Gastroesophageal sphincter (tissue), 4 donors: Measurements from ENCODE around the gene MRPS11. TPM values are rescaled to one million over a fixed set of nuclear protein-coding genes. Genes with fewer than 3 reads are reported as not detected.

Experiments used
- ATAC-seq: fragments of 150-250 bp; one replicate; pipeline ENCODE4 v1.9.1; 2016; ENCODE audit warnings: mild to moderate bottlenecking, moderate library complexity
- H3K27ac ChIP-seq, 4 donors: fragments of 200-600 bp; sonication (generic) in 3 of 4; 1 replicate in 3 of 4; 2 replicates in 1 of 4; pipeline ENCODE4 v1.5.1; 2016 to 2019
- H3K27me3 ChIP-seq: fragments of 200-600 bp; sonication (generic); one replicate; pipeline ENCODE4 v1.5.1; 2019
- H3K36me3 ChIP-seq, 2 donors: fragments of 200-600 bp; sonication (generic); one replicate each; pipeline ENCODE4 v1.5.1; 2019; ENCODE audit warnings: control low read depth in 1 of 2
- H3K4me1 ChIP-seq, 3 donors: fragments of 200-600 bp; sonication (generic); 1 replicate in 2 of 3; 2 replicates in 1 of 3; pipeline ENCODE4 v1.5.1; 2016 to 2019; ENCODE audit warnings: control low read depth in 2 of 3
- H3K4me3 ChIP-seq, 2 donors: fragments of 200-600 bp; sonication (generic); one replicate each; pipeline ENCODE4 v1.5.1; 2019; ENCODE audit warnings: mild to moderate bottlenecking in 1 of 2, moderate library complexity in 1 of 2
- H3K9me3 ChIP-seq, 3 donors: fragments of 200-600 bp; sonication (generic); one replicate each; pipeline ENCODE4 v1.5.1; 2017 to 2019; ENCODE audit warnings: control low read depth in 2 of 3
- EP300 ChIP-seq: sonication (generic); formaldehyde crosslinking; IDR thresholded peaks from one replicate; pipeline ENCODE4 v1.6.1; 2017; ENCODE audit warnings: antibody characterized with exemption, mild to moderate bottlenecking
- POLR2A ChIP-seq, 2 donors: fragments of 450-650 bp; IDR thresholded peaks; one replicate each; pipeline ENCODE4 v1.6.1; 2017; ENCODE audit warnings: antibody characterized with exemption in 2 of 2, mild to moderate bottlenecking in 2 of 2, moderate library complexity in 1 of 2
- POLR2AphosphoS5 ChIP-seq: sonication (generic); formaldehyde crosslinking; IDR thresholded peaks from one replicate; pipeline ENCODE4 v1.6.1; 2017; ENCODE audit warnings: antibody characterized with exemption
- WGBS, 2 donors: methylation state at CpG; one replicate each; pipeline ENCODE4 v1.1.5; 2018; ENCODE audit warnings: low coverage in 1 of 2; 5-methylcytosine and 5-hydroxymethylcytosine counted together
- total RNA-seq, 4 donors: library from RNA; depleted of rRNA; stranded (reverse); fragments of >200 nt; gene quantifications; one replicate each; pipeline ENCODE4 v1.1.0, GENCODE V29; 2016
- TF ChIP-seq, protein P1 (sequence below), 4 experiments: fragments of 200-600 bp in 2 of 4; fragments of 450-650 bp in 2 of 4; sonication (generic) in 1 of 4; IDR thresholded peaks; one replicate each; pipeline ENCODE4 v1.5.1; 2017 to 2019; ENCODE audit warnings: antibody characterized with exemption in 4 of 4, mild to moderate bottlenecking in 2 of 4, moderate library complexity in 2 of 4

Gene MRPS11
- total RNA-seq, 4 donors from 2014 or later, result 19.5 to 27.5 (median 25.7) TPM

DNA sequence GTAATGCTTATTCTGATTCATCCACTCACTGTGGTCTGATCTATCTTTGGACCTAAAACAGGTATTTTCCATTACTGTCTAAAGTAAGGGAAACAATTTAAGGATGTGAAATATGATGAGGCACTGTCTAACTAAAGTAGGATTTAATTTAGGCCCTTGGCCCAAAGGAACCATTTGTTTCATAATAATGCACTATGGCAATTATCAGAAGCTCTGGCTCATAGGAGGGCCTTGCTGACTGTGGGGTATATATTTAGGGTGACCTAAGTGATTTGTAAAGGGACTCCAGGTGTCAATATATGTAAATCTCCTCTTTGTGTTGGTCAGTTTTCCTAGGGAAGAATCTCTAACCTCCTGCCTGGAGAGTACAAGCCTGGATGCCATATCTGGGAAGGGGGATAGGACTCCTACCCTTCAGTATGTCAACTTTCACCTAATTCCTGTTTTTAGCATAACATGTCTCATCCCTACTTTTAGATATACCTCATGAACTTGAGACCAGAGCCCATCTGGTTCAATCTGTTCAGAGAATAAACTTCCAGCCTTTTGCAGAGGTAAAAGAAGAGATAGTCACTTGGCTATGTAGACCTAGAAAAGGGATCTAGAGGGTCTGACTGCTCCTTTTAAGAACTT is 58.9 kb downstream of the MRPS11 start:
- ATAC-seq, result no peak
- H3K9me3 ChIP-seq, result no peaks in the 10 kb centered on the region
- H3K36me3 ChIP-seq, result peaks cover 12 to 72% of the 10 kb centered on the region in 2 donors
- no peak overlapping the region for H3K27ac ChIP-seq
- TF ChIP-seq, protein P1, sequence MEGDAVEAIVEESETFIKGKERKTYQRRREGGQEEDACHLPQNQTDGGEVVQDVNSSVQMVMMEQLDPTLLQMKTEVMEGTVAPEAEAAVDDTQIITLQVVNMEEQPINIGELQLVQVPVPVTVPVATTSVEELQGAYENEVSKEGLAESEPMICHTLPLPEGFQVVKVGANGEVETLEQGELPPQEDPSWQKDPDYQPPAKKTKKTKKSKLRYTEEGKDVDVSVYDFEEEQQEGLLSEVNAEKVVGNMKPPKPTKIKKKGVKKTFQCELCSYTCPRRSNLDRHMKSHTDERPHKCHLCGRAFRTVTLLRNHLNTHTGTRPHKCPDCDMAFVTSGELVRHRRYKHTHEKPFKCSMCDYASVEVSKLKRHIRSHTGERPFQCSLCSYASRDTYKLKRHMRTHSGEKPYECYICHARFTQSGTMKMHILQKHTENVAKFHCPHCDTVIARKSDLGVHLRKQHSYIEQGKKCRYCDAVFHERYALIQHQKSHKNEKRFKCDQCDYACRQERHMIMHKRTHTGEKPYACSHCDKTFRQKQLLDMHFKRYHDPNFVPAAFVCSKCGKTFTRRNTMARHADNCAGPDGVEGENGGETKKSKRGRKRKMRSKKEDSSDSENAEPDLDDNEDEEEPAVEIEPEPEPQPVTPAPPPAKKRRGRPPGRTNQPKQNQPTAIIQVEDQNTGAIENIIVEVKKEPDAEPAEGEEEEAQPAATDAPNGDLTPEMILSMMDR (IDR thresholded peaks at IDR 0.05), result no peak
- no peak for TF ChIP-seq EP300
- no peak for TF ChIP-seq POLR2AphosphoS5
- no peak for TF ChIP-seq POLR2A (IDR thresholded peaks at IDR 0.05)
- no peaks in the 10 kb centered on the region for H3K4me1 ChIP-seq
- no peak overlapping the region for H3K4me3 ChIP-seq
- no peaks in the 10 kb centered on the region for H3K27me3 ChIP-seq

DNA sequence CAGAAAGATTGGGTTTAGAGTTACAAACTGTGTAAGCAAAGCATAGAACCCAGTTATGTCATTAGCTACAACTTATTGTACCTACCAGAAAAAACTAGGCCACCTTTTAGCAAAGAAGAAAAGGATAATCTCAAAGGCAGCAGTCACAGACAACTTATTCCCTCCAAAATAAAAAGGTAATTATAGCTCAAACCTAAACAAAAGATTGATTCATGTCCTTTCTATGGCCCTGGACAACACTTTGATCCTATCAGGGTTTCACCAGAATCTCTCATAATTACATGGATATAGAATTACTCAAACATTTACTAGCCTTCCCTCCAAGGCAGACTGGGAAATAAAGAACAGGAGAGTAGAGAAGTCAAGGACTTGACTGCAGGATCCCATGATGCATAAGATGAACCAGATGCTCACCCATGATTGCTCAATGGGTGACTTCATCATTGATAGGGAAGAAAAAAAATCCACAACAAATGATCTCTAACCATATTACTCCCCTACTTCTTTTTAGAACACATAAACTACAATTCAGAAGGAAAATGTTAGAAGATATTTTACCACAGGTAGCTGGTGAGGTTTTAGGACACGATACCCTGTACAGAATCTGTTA is 61.6 kb downstream of the MRPS11 start:
- ATAC-seq, result no peak
- H3K36me3 ChIP-seq, result peaks cover 12 to 73% of the 10 kb centered on the region in 2 donors
- H3K27me3 ChIP-seq, result no peaks in the 10 kb centered on the region
- H3K4me1 ChIP-seq, result no peaks in the 10 kb centered on the region
- 93% methylated on average over 1 of the region's 1 CpG; no CpG with 5 or more reads in 1 of the 2 donors for WGBS, 2 donors
- H3K4me3 ChIP-seq, result no peak overlapping the region
- TF ChIP-seq POLR2AphosphoS5 (no peak), POLR2A (IDR thresholded peaks at IDR 0.05) (no peak), EP300 (no peak)
- TF ChIP-seq, protein P1 (IDR thresholded peaks at IDR 0.05), result no peak
- no peaks in the 10 kb centered on the region for H3K9me3 ChIP-seq
- H3K27ac ChIP-seq, result no peak overlapping the region

Other genes starting within 250 kb of the MRPS11 start
- 1 to 10 TPM in 3 of 4 donors, under 1 TPM in 1; 0.47 to 4.3 (median 1.5) TPM for gene NTRK3, start 211.0 kb upstream of the MRPS11 start, total RNA-seq
- gene MRPL46, start 320 bp upstream of the MRPS11 start, total RNA-seq, result 10 to 100 TPM; 22.6 to 26.9 (median 22.9) TPM
- 10 to 100 TPM in 1 of 4 donors, 1 to 10 TPM in 3; 1.3 to 11.5 (median 6.6) TPM for gene DET1, start 79.0 kb downstream of the MRPS11 start, total RNA-seq
- 10 to 100 TPM; 11.0 to 23.4 (median 18.1) TPM for gene AEN, start 153.6 kb downstream of the MRPS11 start, total RNA-seq
- gene ISG20, start 171.3 kb downstream of the MRPS11 start, total RNA-seq, result 1 to 10 TPM; 2.5 to 8.7 (median 5.9) TPM